Thymus (tissue), 11 donors: ENCODE measurements around the gene RPS6KA2. TPM values are rescaled to one million over a fixed set of nuclear protein-coding genes. Genes with fewer than 3 reads are reported as not detected.
"Not testable (repeated sequence)": the region's sequence is repeated elsewhere in the genome, so short reads cannot be mapped to it uniquely, and the experiment has no call there.

Experiments
- DNase-seq, 9 donors: peaks; one replicate each; pipeline ENCODE4 v3.0.0-alpha.2; 2013; ENCODE audit warnings: low spot score in 9 of 9, low read depth in 6 of 9, missing footprints in 1 of 9
- H3K27ac ChIP-seq, 2 donors: one replicate each; pipeline ENCODE4 v1.5.1; 2013; ENCODE audit warnings: control low read depth in 1 of 2, low read depth in 1 of 2, low read length in 1 of 2, mild to moderate bottlenecking in 1 of 2, moderate library complexity in 1 of 2
- H3K27me3 ChIP-seq, 2 donors: one replicate each; pipeline ENCODE4 v1.5.1; 2013; ENCODE audit warnings: low read length in 1 of 2; ENCODE audit not compliant: control insufficient read depth in 2 of 2, insufficient read depth in 1 of 2
- H3K36me3 ChIP-seq, 2 donors: one replicate each; pipeline ENCODE4 v1.5.1; 2013; ENCODE audit warnings: low read length in 1 of 2, mild to moderate bottlenecking in 1 of 2, moderate library complexity in 1 of 2; ENCODE audit not compliant: control insufficient read depth in 2 of 2, insufficient read depth in 2 of 2
- H3K4me1 ChIP-seq, 2 donors: one replicate each; pipeline ENCODE4 v1.5.1; 2013; ENCODE audit warnings: low read length in 2 of 2; ENCODE audit not compliant: control insufficient read depth in 2 of 2, insufficient read depth in 2 of 2
- H3K4me3 ChIP-seq, 2 donors: one replicate each; pipeline ENCODE4 v1.5.1; 2013; ENCODE audit warnings: low read length in 2 of 2, control low read depth in 1 of 2, mild to moderate bottlenecking in 1 of 2
- H3K9me3 ChIP-seq, 2 donors: one replicate each; pipeline ENCODE4 v1.5.1; 2013; ENCODE audit warnings: low read length in 1 of 2, mild to moderate bottlenecking in 1 of 2; ENCODE audit not compliant: control insufficient read depth in 2 of 2, insufficient read depth in 1 of 2
- WGBS: extraction: QIAGEN DNeasy Blood & Tissue Kit; methylation state at CpG from one replicate; pipeline ENCODE4 v1.1.7; 2013; 5-methylcytosine and 5-hydroxymethylcytosine counted together
- polyA plus RNA-seq: library from polyadenylated mRNA; stranded (reverse); fragments of 200-250 nt; gene quantifications from one replicate; pipeline ENCODE4 v1.2.3, GENCODE V29; 2013
- total RNA-seq: library from RNA; stranded (reverse); fragments of 120-200 nt; gene quantifications from one replicate; pipeline ENCODE4 v1.2.4, GENCODE V29; 2013
- donor health status: healthy.

RPS6KA2 gene
- total and polyA plus RNA-seq, 2 donors = 2.9 to 12.3 TPM

- Histone ChIP-seq H3K27ac (no peak overlapping the region), H3K9me3 (no peaks in the 10 kb centered on the region), H3K36me3 (no peaks in the 10 kb centered on the region), H3K27me3 (no peaks in the 10 kb centered on the region), H3K4me1 (no peaks in the 10 kb centered on the region), H3K4me3 (no peak overlapping the region)
- WGBS = 91% methylated on average over 4 of the region's 4 CpGs
- no peak for DNase-seq
These were observed 97.5 kb downstream of the RPS6KA2 start for GRCh38 chr6:166529586-166529985.

- H3K36me3 ChIP-seq, H3K27ac ChIP-seq, H3K9me3 ChIP-seq, H3K4me1 ChIP-seq, DNase-seq, H3K4me3 ChIP-seq, H3K27me3 ChIP-seq: not testable (repeated sequence)
- 88% methylated on average over 1 of the region's 1 CpG for WGBS
These were observed 98.0 kb downstream of the RPS6KA2 start for GRCh38 chr6:166529058-166529457.

DNA sequence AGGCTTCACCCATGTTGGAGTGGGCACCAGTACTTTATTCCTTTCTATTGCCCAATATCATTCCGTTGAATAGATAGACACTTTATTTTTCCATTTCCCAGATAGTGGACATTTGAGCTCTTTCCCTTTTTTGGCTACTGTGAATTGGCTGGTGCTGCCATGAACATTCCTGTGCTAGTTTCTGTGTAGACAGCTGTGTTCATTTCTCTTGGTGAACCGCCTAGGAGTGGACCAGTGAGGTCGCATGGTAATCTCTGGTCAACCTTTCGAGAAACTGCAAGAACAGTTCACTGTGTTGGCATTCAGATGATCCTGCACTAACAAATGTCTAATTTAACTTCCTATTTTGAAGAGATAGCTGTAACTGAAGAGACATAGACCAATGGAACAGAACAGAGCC lies 99.2 kb downstream of the RPS6KA2 start:
- no peak for DNase-seq
- Histone ChIP-seq H3K36me3 (no peaks in the 10 kb centered on the region), H3K4me1 (no peaks in the 10 kb centered on the region), H3K9me3 (no peaks in the 10 kb centered on the region), H3K4me3 (no peak overlapping the region), H3K27ac (no peak overlapping the region), H3K27me3 (no peaks in the 10 kb centered on the region)
- 86% methylated on average over 4 of the region's 4 CpGs for whole genome bisulfite sequencing

DNA sequence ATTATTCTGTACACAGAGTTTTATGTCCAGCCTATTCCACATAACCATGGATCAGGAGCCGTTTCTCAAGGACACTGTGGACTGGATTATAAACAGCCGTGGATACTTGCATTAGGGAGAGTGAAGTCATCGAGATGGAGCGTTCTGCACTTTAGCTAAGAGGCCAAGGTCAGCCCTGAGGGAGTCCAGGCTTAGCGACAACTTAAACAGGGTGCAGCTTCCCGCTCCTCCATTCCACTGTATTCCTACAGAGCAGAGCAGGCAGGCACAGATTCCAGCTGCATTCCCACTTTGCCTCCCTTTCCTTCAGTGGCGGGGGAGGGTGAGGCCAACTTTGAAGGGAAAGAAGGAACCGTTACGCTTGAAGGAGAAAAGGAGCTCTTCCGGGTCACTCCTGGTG lies 100.1 kb downstream of the RPS6KA2 start:
- H3K36me3 ChIP-seq = no peaks in the 10 kb centered on the region
- H3K9me3 ChIP-seq = no peaks in the 10 kb centered on the region
- H3K27ac ChIP-seq = no peak overlapping the region
- H3K4me3 ChIP-seq = no peak overlapping the region
- 88% methylated on average over 10 of the region's 10 CpGs for WGBS
- no peaks in the 10 kb centered on the region for H3K4me1 ChIP-seq
- no peak for DNase-seq
- no peaks in the 10 kb centered on the region for H3K27me3 ChIP-seq

GRCh38 chr6:166525567-166525966 lies 101.5 kb downstream of the RPS6KA2 start:
- Histone ChIP-seq H3K9me3 (no peaks in the 10 kb centered on the region), H3K27ac (no peak overlapping the region), H3K4me1 (no peaks in the 10 kb centered on the region), H3K27me3 (no peaks in the 10 kb centered on the region), H3K36me3 (no peaks in the 10 kb centered on the region), H3K4me3 (no peak overlapping the region)
- DNase-seq = no peak
- 91% methylated on average over 9 of the region's 9 CpGs for WGBS

- Histone ChIP-seq H3K4me1 (no peaks in the 10 kb centered on the region), H3K36me3 (no peaks in the 10 kb centered on the region), H3K27ac (no peak overlapping the region), H3K27me3 (no peaks in the 10 kb centered on the region), H3K9me3 (no peaks in the 10 kb centered on the region), H3K4me3 (no peak overlapping the region)
- no peak for DNase-seq
- WGBS = 86% methylated on average over 16 of the region's 16 CpGs
These were observed 103.1 kb downstream of the RPS6KA2 start for GRCh38 chr6:166523782-166524559.

GRCh38 chr6:166520905-166521834 lies 105.9 kb downstream of the RPS6KA2 start:
- WGBS = 97% methylated on average over 10 of the region's 10 CpGs
- no peak overlapping the region for H3K4me3 ChIP-seq

GRCh38 chr6:166516251-166516884 lies 110.7 kb downstream of the RPS6KA2 start:
- peaks cover 0 to 4% of the 10 kb centered on the region in 2 donors for H3K9me3 ChIP-seq
- no peak for DNase-seq
- no peaks in the 10 kb centered on the region for H3K36me3 ChIP-seq
- H3K27me3 ChIP-seq = no peaks in the 10 kb centered on the region
- no peak overlapping the region for H3K4me3 ChIP-seq
- no peaks in the 10 kb centered on the region for H3K4me1 ChIP-seq
- 94% methylated on average over 7 of the region's 7 CpGs for WGBS
- H3K27ac ChIP-seq = no peak overlapping the region

More at GRCh38 chr6:166520905-166521834, 105.9 kb downstream of the RPS6KA2 start:
- Histone ChIP-seq H3K4me1 (no peaks in the 10 kb centered on the region), H3K27me3 (no peaks in the 10 kb centered on the region), H3K36me3 (no peaks in the 10 kb centered on the region), H3K9me3 (peaks cover 0 to 4% of the 10 kb centered on the region in 2 donors), H3K27ac (no peak overlapping the region)
- no peak for DNase-seq
